HG03571 (cell line): Measurements from ENCODE around the gene KRT17.
"Not testable (repeated sequence)": the region's sequence is repeated elsewhere in the genome, so short reads cannot be mapped to it uniquely, and the experiment has no call there.

Experiments used
- ATAC-seq: cut with Tn5 transposase; IDR thresholded peaks from one replicate; pipeline ENCODE4 v1.9.1; 2021; ENCODE audit not compliant: unreplicated experiment

Gene KRT17

GRCh38 chr17:41654678-41655607 lies 30.6 kb upstream of the KRT17 start:
- ATAC-seq, result no peak

GRCh38 chr17:41653892-41654677 lies 29.7 kb upstream of the KRT17 start:
- ATAC-seq, result no peak

GRCh38 chr17:41653421-41653820 lies 29.0 kb upstream of the KRT17 start:
- ATAC-seq, result no peak

- no peak for ATAC-seq
These were observed 28.1 kb upstream of the KRT17 start for GRCh38 chr17:41652461-41652970.

GRCh38 chr17:41651625-41652460 lies 27.5 kb upstream of the KRT17 start:
- no peak for ATAC-seq

- no peak for ATAC-seq
These were observed 26.6 kb upstream of the KRT17 start for GRCh38 chr17:41650794-41651624.

GRCh38 chr17:41649923-41650519 lies 25.6 kb upstream of the KRT17 start:
- ATAC-seq, result no peak

GRCh38 chr17:41648411-41649195 lies 24.2 kb upstream of the KRT17 start:
- ATAC-seq, result no peak

- ATAC-seq, result no peak
These were observed 23.6 kb upstream of the KRT17 start for GRCh38 chr17:41647940-41648410.

- ATAC-seq, result no peak
These were observed 22.9 kb upstream of the KRT17 start for GRCh38 chr17:41647038-41647813.

- ATAC-seq, result no peak
These were observed 18.1 kb upstream of the KRT17 start for GRCh38 chr17:41642252-41643156.

GRCh38 chr17:41640596-41640995 lies 16.2 kb upstream of the KRT17 start:
- ATAC-seq, result not testable (repeated sequence)

GRCh38 chr17:41639492-41640473 lies 15.4 kb upstream of the KRT17 start:
- ATAC-seq, result no peak

GRCh38 chr17:41638941-41639340 lies 14.6 kb upstream of the KRT17 start:
- ATAC-seq, result no peak

GRCh38 chr17:41638194-41638593 lies 13.8 kb upstream of the KRT17 start:
- ATAC-seq, result no peak

- ATAC-seq, result no peak
These were observed 12.3 kb upstream of the KRT17 start for GRCh38 chr17:41636652-41637051.
